ENCODE data around the gene TCEA3. TPM values are rescaled to one million over a fixed set of nuclear protein-coding genes. Genes with fewer than 3 reads are reported as not detected.
A peak's percentile ranks its signal among the peaks of the same experiment; 100 is the strongest.

TCEA3 gene
- total and polyA plus RNA-seq, 7 donors = 70.2 to 301 (median 195) TPM

DNA sequence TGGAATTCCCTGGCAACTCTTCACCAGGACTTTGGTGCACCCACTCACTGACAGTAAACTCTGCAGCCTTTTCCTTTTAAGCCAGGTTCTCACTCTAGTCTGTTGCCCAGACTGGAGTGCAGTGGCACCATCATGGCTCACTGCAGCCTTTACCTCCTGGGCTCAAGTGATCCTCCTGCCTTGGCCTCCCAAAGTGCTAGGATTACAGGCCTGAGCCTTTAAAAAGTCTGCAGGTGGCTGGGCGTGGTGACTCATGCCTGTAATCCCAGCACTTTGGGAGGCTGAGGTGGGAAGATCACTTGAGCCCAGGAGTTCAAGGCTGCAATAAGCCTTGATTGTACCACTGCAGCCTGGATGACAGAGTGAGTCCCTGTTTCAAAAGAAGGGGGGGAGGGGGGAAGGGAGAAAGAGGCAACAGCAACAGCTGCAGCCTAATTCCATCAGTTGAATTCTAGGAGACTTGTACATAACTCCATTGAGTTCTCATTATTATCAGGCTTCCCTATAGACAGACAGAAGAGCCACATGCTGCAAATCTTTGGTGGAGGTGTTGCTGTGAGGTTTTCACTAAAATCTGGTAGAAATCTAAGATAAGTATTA, 72.4 kb downstream of the TCEA3 start:
- ATAC-seq (no peak), DNase-seq (no peak)
- TF ChIP-seq, protein P1, sequence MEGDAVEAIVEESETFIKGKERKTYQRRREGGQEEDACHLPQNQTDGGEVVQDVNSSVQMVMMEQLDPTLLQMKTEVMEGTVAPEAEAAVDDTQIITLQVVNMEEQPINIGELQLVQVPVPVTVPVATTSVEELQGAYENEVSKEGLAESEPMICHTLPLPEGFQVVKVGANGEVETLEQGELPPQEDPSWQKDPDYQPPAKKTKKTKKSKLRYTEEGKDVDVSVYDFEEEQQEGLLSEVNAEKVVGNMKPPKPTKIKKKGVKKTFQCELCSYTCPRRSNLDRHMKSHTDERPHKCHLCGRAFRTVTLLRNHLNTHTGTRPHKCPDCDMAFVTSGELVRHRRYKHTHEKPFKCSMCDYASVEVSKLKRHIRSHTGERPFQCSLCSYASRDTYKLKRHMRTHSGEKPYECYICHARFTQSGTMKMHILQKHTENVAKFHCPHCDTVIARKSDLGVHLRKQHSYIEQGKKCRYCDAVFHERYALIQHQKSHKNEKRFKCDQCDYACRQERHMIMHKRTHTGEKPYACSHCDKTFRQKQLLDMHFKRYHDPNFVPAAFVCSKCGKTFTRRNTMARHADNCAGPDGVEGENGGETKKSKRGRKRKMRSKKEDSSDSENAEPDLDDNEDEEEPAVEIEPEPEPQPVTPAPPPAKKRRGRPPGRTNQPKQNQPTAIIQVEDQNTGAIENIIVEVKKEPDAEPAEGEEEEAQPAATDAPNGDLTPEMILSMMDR (IDR thresholded peaks at IDR 0.05) = no peak
- no peaks in the 10 kb centered on the region for H3K4me1 ChIP-seq
- H3K27me3 ChIP-seq (ENCODE audit: insufficient read depth in 3 of 3, low read length in 2 of 3) = no peaks in the 10 kb centered on the region
- H3K4me3 ChIP-seq = no peak overlapping the region
- H3K9me3 ChIP-seq = no peaks in the 10 kb centered on the region
- intact Hi-C loops (cut with DNase I) = no loop called here
- H3K27ac ChIP-seq = no peak overlapping the region
- 75 to 91% (median 90%) methylated on average over 1 of the region's 1 CpG for WGBS, 3 donors
- H3K36me3 ChIP-seq (ENCODE audit: insufficient read depth in 1 of 2, low read depth in 1 of 2) = no peaks in the 10 kb centered on the region

DNA sequence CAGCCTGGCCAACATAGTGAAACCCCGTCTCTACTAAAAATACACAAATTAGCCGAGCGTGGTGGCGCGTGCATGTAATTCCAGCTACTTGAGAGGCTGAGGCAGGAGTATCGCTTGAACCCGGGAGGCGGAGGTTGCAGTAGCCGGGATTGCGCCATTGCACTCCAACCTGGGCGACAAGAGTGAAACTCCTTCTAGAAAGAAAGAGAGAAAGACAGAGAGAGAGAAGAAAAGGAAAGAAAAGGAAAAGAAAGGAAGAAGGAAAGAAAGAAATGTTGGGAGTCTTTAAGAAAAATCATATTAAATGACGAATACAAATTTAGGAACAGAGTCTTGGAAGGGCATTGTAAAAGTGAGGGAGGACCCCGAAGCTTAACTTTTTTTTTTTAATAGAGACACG, 78.6 kb downstream of the TCEA3 start:
- no peaks in the 10 kb centered on the region for H3K27me3 ChIP-seq (ENCODE audit: insufficient read depth in 3 of 3, low read length in 2 of 3)
- no peak overlapping the region for H3K4me3 ChIP-seq
- no peaks in the 10 kb centered on the region for H3K9me3 ChIP-seq
- TF ChIP-seq, protein P1 (IDR thresholded peaks at IDR 0.05) = no peak
- peaks cover 21% of the 10 kb centered on the region for H3K4me1 ChIP-seq
- intact Hi-C loops (cut with DNase I) = loop anchor here (2.0 to 10.0 kb wide), 3 partner anchors 23 to 139 kb away; partner anchors contain the start of genes ASAP3 (in 1 of the 2) and ZNF436 (in 1 of the 2)
- WGBS, 3 donors = 95 to 97% (median 97%) methylated on average over 14 of the region's 14 CpGs
- H3K27ac ChIP-seq = no peak overlapping the region
- no peak for DNase-seq
- no peaks in the 10 kb centered on the region for H3K36me3 ChIP-seq (ENCODE audit: insufficient read depth in 1 of 2, low read depth in 1 of 2)
- ATAC-seq = no peak

GRCh38 chr1:23344987-23345472, 79.5 kb downstream of the TCEA3 start:
- H3K27ac ChIP-seq = peak overlapping the region; percentile 97
- intact Hi-C loops (cut with DNase I) = loop anchor here (1.0 to 10.0 kb wide), 4 partner anchors 23 to 140 kb away; partner anchors contain the start of genes ASAP3 (in 1 of the 2) and ZNF436 (in 1 of the 2)
- WGBS, 3 donors = 29 to 30% (median 29%) methylated on average over 8 of the region's 8 CpGs
- peaks cover 29% of the 10 kb centered on the region for H3K4me1 ChIP-seq
- ATAC-seq = no peak
- DNase-seq = no peak
- peak overlapping the region; percentile 91 for H3K4me3 ChIP-seq
- H3K36me3 ChIP-seq (ENCODE audit: insufficient read depth in 1 of 2, low read depth in 1 of 2) = no peaks in the 10 kb centered on the region
- H3K9me3 ChIP-seq = no peaks in the 10 kb centered on the region
- no peaks in the 10 kb centered on the region for H3K27me3 ChIP-seq (ENCODE audit: insufficient read depth in 3 of 3, low read length in 2 of 3)
- TF ChIP-seq, protein P1 (IDR thresholded peaks at IDR 0.05) = no peak

DNA sequence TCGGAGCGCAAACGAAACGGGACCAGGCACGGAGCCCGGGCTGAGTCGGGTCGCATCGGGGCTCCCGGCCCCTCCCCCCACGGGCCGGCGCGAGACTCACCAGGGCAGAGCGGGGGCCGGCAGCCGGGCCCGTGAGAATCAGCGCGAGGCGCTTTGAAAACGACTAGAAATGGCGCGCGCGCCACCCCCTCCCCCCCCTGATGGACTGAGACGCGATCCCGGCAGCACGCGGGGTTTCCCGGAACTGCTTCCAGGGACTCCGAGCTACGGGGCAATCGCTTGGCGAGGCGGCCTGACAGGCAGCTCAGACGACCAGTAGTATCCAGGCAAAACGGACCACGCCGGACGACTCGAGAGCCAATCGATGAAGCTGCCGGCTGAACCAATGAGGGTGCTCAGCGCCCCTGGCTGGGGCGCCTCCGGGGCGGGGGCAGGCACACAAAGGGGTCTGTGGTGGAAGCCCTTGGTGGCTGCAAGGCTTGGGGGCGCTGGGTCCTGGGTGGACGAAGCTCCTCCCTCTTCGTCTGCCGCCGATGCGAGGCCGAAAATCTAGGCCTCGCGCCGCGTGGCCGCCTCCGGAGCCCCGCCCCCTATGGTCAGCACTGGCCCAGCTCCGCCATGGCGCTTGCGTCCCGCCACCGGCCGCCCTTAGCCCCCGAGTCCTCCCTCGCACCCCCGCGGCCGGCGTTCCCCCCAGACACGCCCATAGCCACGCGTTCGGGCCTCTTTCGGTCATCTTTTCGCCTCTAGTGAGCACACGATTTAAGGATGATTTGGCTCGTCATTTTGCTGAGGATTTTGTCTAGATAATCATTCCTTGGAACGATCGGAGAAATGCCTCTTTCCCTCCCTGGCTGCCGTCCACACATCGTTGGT, 80.2 kb downstream of the TCEA3 start, which contains the start of gene HNRNPR:
HNRNPR (minus strand) TSS at position 174 of the 876 bp plus-strand sequence. CDS start 3,276 bp downstream, outside the sequence.
- H3K27me3 ChIP-seq (ENCODE audit: insufficient read depth in 3 of 3, low read length in 2 of 3) = no peaks in the 10 kb centered on the region
- intact Hi-C loops (cut with DNase I) = loop anchor here (1.0 to 10.0 kb wide), 4 partner anchors 24 to 140 kb away; partner anchors contain the start of genes ASAP3 (in 1 of the 2) and ZNF436 (in 1 of the 2)
- H3K36me3 ChIP-seq (ENCODE audit: insufficient read depth in 1 of 2, low read depth in 1 of 2) = no peaks in the 10 kb centered on the region
- peak within 1 kb of the TSS; percentile 97 for H3K27ac ChIP-seq
- WGBS, 3 donors = 0 to 1% (median 0%) methylated on average over 61 to 87 of the region's 87 CpGs
- ATAC-seq (peak; percentile 96 to 98 (median 96)), DNase-seq (peak; percentile 100)
- H3K4me1 ChIP-seq = peaks cover 36% of the 10 kb centered on the region
- peak within 1 kb of the TSS; percentile 91 for H3K4me3 ChIP-seq
- no peaks in the 10 kb centered on the region for H3K9me3 ChIP-seq
- TF ChIP-seq, protein P1 (IDR thresholded peaks at IDR 0.05) = peak; percentile 9

All from psoas muscle (tissue), 8 donors.